GM04503 (cell line): ENCODE data around the gene NOC2L.
"Not testable (repeated sequence)": the region's sequence is repeated elsewhere in the genome, so short reads cannot be mapped to it uniquely, and the experiment has no call there.

Experiments
- DNase-seq: peaks from one replicate; pipeline ENCODE4 v3.0.0-alpha.2; 2012; ENCODE audit warnings: low read depth

Gene NOC2L

DNA sequence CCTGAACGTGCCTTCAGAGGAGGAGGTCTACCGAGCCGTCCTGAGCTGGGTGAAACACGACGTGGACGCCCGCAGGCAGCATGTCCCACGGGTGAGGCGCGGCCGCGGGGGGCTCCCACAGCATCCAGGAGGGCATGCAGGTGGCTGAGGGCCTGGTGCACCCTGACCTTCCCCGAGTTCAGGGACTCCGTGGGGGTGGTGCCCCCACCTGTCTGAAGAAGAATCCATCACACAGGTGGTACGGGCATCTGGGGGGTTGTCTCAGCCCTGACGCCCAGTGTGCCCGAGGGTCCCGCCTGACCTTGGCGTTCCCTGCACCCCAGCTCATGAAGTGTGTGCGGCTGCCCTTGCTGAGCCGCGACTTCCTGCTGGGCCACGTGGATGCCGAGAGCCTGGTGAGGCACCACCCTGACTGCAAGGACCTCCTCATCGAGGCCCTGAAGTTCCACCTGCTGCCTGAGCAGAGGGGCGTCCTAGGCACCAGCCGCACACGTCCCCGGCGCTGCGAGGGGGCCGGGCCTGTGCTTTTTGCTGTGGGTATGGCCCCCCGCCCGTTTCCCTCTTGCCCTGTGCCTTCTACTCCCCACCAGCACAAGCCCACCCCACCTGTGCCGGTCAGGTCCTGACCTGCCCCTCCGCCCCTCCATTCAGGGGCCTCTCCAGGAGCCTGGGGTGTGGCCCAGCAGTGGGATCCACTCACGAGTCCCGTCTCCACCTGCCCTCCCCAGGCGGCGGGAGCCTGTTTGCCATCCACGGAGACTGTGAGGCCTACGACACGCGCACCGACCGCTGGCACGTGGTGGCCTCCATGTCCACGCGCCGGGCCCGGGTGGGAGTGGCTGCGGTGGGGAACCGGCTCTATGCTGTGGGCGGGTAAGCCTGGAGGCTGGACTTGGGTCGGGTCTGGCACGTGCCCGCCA is 3.6 kb upstream of the NOC2L start:
- no peak for DNase-seq

DNA sequence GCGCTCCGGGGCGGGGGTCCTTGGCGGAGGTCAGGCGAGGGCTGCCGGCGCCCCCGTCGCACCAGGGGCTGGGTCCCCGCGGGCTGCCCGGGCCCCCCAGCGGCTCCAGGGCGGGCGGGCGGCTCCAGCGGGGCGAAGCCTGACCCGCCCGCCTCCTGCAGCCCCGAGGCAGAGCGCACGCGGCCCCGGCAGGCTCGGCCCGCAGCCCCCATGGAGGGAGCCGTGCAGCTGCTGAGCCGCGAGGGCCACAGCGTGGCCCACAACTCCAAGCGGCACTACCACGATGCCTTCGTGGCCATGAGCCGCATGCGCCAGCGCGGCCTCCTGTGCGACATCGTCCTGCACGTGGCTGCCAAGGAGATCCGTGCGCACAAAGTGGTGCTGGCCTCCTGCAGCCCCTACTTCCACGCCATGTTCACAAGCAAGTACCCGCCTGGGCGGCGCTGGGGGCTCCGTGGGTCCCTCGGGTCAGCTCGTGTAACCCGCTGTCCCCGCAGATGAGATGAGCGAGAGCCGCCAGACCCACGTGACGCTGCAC is 2.1 kb upstream of the NOC2L start:
- no peak for DNase-seq

DNA sequence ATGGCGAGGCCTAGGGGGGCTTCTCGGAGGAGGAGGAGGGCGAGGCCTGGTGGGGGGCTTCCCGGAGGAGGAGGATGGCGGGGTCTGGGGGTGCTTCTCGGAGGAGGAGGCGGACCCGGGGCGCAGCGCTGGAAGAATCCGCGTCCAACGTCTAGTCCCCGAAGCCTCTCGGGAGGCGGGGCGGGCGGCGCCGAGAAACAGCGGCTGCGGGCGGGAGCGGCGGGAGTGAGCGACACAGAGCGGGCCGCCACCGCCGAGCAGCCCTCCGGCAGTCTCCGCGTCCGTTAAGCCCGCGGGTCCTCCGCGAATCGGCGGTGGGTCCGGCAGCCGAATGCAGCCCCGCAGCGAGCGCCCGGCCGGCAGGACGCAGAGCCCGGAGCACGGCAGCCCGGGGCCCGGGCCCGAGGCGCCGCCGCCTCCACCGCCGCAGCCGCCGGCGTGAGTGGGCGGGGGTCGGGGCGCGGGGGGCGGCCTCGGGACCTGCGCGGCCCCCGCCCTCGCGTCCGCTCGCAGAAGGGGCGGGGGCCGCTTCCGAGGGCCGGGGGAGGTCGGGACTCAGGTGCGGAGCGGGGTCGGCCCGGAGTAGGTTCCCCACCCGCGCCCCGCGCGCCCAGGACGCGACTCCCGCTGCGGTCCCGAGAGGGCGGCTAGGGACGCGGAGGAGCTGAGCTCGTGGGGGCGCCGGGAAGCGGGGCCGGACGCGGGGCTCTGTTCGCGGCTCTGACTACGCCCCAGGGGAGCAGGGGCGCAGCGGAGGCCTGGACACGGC is 1.5 kb upstream of the NOC2L start, which contains the start of gene KLHL17:
Gene KLHL17 (plus strand): TSS at position 222 of the 769 bp plus-strand sequence. CDS start 110 bp downstream, at position 332.
- no peak for DNase-seq

DNA sequence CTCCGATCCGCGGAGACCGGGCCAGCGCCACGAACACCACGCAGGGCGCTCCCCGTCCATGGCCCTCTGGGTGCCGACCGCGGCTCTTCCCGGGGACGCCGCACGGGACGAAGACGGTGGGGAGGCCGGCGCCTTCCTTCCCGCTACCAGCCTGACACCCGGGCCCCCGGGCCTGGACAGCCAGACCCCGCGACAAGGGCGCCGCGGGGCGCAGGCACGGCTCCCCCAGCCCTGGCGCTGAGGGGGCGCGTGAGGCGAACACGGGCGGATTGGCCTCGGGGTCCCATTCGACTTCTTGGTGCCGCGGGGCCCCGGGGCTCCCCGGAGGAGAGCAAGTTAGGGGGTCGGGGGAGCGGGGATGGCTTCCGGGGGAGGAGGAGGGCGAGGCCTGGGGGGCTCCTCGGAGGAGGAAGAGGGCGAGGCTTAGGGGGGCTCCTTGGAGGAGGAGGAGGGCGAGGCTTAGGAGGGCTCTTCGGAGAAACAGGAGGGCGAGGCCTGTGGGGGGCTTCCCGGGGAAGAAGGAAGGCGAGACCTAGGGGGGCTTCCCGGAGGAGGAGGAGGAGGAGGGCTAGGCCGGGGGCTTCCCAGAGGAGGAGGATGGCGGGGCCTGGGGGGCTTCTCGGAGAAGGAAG is 791 bp upstream of the NOC2L start:
- no peak for DNase-seq

DNA sequence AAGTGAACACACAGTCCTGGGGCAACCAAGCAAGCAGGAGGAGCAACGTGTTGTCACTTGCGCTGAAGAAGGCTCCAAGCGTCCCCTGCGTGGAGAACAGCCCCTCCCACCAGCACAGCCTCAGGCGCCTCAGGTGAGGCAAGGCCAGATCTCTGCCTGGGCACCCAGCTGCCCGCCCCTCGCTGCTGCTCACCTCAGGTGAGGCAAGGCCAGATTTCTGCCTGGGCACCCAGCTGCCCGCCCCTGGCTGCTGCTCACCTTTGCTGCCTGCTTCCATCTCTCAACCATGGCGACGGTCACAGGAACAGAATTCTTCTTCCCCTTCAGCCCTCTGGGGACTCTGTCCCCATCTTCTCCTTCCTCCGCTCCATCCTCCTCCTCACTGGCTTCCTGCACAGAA is 2.4 kb downstream of the NOC2L start:
- no peak for DNase-seq

DNA sequence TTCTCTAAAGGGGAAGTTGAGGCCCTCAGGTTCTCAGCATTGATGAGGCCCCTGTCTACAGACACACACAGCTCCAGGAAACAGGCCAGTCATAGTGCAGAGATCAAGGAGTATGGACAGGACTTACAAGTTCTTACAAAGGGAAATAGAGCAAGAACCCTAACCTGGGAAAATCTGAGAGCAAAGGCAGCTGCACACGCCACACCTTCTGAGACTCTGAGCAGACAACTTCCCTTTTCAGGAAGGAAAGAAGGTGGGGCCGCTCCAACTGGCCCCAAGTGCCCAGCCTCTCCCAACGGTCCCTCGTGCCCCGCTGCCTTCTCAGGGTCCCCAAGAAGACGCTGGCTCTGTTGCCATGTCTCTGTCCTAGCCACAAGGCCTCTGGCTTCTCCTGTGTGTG is 3.6 kb downstream of the NOC2L start:
- no peak for DNase-seq

DNA sequence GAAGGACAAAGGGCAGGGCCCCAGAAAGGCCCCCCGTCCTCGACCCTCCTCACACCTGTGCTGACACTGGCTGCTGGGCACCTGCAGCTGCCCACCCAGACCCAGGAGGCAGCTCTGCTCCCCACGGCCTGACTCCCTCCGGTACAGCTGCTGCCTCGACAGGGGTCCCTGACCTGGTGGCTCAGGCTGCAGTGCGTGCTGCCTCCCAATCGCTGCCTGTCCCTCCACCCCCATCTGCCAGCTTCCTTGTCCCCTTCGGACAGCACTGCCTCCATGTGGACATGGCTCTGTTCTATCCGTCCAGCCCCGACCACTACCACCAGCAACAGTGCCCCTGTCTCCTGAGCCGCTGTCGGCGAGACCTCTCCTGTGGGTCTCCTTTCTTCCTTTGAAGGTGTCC is 4.1 kb downstream of the NOC2L start:
- DNase-seq = no peak

DNA sequence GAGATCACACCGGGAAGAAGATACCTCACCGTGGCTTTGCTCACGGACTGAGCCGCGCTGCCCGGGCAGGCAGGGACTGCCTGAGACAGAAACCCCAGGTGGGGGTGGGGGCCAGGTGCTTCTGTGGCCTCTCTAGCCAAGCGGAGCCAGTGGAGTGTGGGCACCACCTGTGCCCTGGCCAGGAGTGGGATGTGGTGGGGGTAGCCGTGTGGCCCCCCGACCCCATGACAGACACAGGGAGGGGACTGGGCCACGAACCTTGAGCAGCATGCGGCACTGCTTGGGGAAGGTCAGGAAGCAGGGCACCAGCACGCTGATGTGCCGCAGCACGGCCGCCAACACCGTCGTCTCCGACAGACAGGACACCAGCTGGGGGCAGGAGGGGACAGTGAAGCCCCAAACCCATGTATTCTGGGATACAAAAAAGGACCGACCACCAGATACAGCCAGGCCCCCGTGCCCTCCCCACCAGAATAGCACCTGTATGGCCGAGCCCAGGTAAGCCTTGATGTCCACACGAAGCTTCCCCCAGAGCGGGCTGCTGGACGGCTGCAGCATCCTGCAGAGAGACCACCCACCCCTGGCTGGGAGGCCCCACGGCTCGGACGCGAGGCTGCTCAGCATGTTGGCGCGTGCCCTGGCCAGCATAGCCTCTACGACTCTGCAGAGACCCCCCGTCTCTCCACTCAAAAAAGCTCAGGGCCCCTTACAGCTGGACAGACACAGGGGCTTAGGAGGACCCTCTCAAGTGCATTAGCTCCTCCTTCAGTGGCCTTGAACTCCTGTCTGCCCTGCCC is 5.3 kb downstream of the NOC2L start:
- no peak for DNase-seq

DNA sequence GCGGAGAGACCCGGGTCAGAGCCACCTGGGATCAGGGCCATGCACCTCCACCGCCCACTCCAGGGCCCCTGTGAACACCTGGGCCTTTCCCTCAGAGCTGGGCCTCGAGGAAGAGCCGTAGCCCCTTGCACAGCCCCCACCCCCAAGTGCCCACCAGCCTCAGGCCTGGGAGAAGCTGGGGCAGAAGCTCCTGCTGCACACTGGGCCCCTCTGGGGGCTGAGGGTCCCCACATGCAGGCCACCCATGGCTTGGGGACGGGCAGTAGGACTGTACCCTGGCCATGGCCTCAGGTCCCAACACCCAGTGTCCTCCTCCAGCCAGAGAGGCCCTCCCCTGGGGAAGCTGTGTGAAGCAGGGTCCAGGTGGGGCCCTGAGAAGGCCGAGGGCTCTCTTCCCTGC is 6.5 kb downstream of the NOC2L start:
- DNase-seq = no peak

DNA sequence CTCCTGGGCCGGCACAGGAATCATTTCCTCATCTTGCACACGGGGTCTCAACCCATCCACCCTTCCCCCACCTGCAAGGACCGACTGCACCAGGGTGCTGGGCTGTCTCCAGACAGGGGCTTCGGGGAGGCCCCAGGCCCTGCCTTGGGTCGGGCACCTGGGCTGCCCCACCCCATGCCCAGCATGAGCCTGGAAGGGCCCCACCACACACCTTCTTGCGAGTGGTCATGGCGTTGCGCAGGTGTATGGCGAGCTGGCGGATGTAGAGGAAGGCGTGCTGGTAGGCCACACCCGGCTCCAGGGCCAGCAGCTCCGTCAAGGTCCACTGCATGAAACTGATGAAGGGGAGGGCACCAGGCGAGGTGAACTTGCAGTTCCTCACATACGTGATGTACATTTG is 6.9 kb downstream of the NOC2L start:
- no peak for DNase-seq

DNA sequence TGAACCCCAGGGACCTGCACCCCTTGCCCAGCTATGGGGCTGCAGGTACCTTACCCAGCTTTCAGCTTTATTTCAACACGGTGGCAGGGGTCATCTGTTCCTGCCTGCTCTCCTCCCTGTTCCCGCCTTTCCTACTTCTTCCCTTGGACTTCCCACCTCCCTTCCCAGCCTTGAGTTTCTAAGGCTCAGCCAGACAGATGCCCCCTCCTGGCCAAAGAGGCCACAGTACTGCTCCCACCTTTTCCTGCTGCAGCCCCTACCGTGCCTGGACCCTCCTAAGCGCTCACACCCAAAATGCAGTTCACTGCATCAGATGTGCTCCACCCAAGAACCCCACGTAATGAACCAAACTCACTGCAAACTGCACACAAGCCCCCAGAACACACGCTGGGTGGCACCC is 7.7 kb downstream of the NOC2L start:
- DNase-seq = no peak

DNA sequence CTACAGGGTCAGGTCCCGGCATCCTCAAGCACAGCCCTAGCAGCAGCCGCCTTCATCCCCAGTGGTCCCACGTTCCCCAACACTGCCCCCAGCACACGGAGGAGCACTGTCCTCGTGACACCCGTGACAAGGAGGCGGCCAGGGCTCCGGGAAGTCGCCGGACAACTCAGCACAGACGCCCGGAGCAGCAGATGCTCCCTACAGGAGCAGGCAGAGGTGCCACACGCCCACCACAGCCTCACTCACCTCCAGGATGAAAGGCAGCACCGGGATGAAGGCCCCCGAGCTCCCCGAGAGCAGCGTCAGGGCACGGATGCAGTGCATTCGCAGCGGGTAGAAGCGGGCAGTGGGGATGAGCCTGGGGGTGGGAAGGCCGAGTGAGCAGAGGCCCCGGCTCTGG is 8.2 kb downstream of the NOC2L start:
- no peak for DNase-seq

DNA sequence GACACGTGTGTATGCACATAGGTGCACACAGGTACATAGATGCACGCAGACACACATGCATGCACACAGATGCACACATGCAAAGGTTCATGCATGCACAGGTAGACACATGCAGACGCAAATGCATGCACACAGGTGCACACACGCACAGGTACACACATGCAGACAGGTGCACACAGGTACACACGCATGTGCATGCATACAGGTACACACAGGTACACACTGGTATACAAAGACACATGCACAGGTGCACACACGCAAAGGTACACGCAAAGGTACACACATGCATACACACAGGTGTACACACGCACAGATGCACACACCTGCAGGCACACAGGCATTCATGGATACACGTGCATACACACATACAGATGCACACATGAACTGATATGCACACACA is 8.8 kb downstream of the NOC2L start:
- no peak for DNase-seq

DNA sequence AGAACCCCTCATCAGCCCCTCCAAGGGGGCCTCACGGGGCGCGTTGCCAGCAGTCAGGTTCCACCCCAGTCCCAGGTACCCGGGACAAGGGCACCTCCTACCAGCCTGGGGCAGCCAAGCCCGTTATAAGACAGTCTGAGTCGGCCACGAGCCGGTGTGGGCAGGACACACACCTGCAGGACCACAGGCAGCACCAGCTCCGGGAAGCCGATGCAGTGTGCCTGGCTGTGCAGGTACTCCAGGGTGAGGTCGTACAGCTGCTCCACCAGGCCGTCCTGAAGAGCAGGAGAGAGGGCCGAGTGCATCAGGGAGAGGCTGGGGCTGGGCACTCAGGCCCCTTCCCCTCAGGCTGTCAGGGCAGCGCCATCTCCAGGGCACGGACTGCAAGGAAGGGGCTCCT is 11.1 kb downstream of the NOC2L start:
- no peak for DNase-seq

DNA sequence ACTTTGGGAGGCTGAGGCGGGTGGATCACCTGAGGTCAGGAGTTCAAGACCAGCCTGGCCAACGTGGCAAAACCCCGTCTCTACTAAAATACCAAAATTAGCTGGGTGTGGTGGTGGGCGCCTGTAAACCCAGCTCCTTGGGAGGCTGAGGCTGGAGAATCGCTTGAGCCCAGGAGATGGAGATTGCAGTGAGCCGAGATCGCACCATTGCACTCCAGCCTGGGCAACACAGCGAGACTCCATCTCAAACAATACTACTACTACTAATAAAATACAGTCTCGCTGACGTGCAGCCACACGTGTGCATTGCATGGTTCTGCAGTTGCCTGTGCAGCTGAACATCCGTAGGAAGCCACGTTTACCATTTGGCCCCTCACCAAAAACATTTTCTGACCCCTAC is 12.2 kb downstream of the NOC2L start:
- DNase-seq = not testable (repeated sequence)

DNA sequence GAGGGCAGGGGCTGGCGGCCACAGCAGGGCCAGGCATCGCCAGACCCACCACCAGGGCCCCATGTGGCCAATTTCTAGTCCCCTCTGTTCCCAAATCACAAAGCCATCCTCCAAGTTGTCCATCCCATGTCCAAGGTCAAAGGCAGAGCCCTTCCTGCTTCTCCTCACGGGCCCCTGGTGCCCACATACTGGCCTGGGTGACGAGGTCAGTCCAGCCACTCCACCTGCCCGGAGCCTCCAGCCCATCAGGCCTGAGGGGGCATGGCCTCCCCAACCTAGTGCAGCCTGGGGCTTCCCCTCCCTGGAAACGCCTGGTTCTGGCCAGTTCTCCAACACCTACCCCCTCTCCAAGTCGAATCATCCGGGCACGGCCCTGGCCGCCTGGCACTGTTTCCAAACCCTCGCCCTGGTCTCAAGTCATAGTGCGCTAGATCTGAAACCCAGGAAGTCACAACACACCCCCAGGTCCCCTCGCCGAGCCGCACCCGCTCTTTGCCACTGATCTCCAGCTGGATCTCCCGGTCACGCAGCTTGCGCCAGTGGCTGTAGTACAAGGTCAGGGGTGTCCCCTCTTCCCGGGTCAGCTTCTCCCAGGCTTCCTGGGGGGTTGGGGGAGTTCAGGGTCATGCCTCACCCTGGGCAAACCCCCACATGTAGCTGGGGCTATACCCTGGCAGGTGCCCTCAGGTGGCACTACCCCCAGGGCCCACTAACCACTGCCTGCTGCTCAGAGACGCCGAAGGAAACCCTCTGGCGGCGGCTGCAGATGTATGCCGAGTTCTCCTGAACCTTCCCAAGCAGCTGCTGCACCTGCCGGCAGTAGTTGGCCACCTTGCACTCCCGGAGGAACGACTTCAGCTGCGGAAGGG is 13.1 kb downstream of the NOC2L start:
- DNase-seq = no peak

DNA sequence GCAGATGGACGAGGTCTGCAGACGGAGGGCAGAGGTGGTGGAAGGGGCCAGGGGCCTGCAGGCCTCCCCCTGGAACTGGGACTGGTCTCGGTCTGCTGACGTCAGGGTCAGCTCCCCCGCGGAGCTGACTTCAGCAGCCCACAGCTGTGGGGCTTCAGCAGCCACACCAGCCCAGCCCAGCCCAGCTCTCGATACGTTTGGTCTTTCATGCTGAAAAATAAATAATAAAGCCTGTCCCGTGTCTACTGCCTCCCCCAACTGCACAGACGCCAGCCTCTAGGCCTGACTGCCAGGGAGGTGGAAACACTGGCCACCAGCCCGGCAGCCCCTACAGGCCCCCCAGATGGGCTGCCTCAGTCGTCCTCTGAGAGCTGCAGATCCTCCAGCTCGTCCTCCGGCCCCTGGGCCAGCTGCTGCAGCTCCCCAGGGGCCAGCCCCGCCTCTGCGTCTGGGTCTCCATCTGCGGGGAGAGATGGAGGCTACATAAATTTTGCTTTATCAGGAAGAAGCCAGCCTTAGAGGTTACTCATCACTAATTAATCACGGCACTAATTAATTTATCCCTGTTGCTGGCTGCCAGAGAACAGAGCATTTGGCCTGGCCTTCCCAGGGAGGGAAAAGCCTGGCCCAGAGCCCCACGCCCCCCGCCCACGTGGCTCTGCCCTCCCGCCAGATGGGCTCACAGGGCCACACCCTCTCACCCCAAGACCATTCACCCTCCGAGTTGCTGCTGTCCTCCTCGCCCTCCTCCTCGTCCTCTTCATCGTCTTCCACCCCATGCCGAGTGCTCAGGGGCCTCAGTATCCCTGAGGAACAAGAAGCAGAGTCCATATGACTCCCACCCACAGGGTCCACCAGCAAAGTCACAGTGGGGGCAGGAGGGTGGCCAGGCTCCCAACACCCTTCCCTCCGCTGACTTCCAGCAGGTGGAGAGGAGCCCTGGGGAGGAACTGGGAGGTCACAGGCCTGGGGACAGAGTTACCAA is 14.4 kb downstream of the NOC2L start:
- DNase-seq = no peak

DNA sequence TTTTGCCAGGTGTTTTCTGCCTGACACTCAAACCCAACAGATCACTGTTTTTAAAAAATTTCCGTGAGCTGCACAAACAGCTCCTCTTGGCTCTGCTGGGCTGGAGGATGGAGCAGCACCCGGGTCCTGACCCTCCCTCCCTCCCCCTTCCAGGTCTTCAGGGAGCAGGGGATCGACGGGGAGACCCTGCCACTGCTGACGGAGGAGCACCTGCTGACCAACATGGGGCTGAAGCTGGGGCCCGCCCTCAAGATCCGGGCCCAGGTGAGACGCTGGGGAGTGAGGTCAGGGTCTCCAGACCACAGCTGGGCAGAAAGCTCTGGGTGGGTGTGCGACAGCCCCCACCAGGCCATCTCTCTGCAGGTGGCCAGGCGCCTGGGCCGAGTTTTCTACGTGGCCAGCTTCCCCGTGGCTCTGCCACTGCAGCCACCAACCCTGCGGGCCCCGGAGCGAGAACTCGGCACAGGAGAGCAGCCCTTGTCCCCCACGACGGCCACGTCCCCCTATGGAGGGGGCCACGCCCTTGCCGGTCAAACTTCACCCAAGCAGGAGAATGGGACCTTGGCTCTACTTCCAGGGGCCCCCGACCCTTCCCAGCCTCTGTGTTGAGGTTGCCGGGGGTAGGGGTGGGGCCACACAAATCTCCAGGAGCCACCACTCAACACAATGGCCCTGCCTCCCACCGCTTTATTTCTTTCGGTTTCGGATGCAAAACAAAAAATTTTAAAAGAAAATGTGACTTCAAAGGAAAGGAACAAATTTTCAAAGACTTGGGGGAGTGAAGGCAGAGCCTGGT is 15.3 kb downstream of the NOC2L start:
- no peak for DNase-seq
